A204.1 (cell line): ENCODE results near the gene WNT5A.

ENCODE experiments used
- FAIRE-seq: peaks from 2 replicates; lab custom pipeline; 2012; peaks lifted over from hg19 to GRCh38; lab: Jason Lieb, UNC

Gene WNT5A

DNA sequence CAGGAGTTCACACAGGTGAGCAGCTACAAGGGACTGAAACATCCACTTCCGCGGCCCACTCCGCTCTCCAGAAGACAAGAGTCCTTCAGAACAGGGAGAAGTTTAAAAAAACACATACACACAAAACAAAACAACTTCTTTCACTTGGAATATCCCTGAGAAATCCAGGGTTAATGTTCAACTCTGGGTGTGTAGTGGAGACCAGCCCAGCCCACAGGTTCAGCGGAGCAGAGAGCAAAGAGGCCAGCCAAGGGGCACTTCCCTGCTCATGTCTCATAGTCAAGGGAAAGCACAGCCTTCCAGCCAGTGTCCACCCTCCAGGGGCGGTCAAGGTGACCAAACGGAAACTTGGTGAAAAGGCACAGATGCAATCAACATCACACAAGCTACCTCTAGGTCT, 41.6 kb downstream of the WNT5A start:
- FAIRE-seq, result no peak

DNA sequence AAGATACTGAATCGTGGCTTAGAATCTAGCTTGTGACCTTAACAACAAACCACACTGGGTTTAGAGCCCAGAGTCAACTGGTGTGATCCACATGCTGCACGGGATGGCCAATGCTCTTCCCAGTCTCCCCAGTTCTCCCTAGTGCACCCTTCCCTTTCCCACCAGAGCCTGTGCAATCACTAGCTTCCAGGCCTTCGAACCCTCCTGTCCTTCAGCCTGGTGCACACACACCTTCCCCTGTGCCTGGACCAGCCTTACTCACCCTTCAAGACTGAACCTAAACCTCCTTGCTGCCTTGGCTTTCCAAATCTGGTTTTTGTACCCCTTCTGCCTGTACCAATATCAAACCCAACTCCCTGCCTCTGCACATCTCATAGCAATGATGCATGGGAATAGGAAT, 43.8 kb downstream of the WNT5A start:
- no peak for FAIRE-seq

GRCh38 chr3:55442861-55443260, 44.2 kb downstream of the WNT5A start:
- no peak for FAIRE-seq

DNA sequence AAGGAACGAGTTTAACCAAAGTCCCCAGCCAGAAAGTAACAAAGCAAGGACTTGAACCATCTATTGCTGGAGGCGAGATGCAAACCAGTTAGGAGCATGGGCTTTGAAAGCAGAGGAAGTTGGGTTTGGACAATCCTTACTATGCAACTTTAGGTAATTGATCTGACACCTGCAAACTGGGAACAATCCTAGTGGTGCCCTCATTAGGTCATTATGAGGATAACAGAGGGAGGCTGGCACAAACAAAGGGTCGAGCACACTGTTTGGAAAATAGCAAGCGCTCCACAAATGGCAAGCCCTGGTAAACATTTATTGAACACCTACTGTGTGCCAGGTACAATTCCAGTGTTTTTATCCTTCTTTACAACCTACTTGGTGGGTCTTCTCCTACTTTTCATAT, 45.6 kb downstream of the WNT5A start:
- no peak for FAIRE-seq

- no peak for FAIRE-seq
These were observed 46.9 kb downstream of the WNT5A start for GRCh38 chr3:55440104-55440708.

DNA sequence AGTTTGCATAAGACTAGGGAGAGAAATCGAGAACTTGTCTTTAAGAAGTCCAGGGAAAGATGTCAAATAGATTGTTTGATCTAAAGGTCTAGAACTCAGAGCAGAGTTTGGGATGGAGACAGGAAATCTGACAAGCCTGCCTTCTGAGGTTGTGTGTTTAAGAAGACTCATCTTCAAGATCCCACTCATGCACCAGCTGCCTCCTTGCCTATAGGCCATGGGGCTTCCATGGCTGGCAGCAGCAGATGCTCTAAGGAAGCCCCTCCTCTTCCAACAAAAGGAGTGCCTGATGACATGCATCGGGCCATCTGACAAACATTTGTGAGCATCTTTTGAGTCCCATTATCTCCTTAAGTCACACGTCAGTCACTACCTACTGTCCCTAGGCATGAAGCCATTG, 47.4 kb downstream of the WNT5A start:
- FAIRE-seq, result no peak

- no peak for FAIRE-seq
These were observed 50.5 kb downstream of the WNT5A start for GRCh38 chr3:55436644-55437043.

- FAIRE-seq, result no peak
These were observed 51.6 kb downstream of the WNT5A start for GRCh38 chr3:55435491-55435890.

DNA sequence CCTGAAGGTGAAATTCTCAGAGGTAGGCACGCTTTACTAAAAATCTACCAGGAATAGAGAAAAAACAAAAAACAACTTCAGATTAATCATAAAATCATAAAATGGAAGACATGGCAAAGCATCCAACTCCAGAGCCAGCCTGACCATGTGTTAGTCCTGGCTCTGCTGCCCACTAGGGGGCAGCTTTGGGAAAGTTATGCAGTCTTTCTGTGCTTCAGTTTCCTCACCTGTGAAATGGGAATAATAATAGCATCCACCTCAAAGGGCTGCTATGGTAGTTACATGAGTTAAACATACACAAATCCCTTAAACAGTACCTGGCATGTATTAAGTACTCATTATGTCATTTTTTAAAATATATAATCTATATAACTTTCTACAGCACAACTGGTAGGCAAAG, 52.3 kb downstream of the WNT5A start:
- no peak for FAIRE-seq

- FAIRE-seq, result no peak
These were observed 56.1 kb downstream of the WNT5A start for GRCh38 chr3:55431041-55431440.

DNA sequence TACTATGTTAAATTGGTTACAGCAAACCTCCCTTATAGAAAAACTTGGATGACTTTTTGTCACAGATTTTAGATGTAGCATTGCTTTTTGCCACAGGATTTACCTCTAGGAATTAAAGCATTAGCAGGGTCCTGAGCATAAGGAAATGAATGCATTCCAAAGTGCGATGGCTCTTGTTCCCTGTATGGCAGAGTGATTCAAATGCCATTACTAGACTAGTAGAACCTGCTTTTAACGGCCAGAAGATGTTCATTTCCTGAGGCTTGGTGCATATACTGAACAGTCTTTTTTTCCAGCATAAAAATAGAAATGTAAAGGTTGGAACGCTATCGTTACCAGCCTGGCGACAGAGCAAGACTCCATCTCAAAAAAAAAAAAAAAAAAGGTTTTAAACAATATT, 59.4 kb downstream of the WNT5A start:
- FAIRE-seq, result no peak

- FAIRE-seq, result no peak
These were observed 60.6 kb downstream of the WNT5A start for GRCh38 chr3:55426486-55426885.

DNA sequence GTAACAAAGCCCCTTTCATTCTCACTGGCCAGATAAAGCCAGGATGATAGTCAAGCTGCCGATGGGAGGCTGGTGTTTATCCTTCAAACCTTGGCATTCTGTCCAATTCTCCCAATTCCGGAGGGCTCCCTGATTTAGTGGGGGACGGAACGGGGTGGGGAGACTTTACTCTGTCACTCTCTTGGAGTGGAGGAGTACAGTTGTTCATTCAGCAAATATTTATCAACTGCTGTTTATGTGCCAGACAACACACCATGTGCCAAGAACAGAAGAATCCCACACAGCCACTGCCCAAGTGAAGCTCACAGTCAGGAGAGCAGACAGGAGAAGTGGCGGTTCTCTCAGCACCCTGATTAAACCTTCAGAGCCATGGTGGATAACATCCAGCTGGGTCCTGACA, 63.3 kb downstream of the WNT5A start:
- FAIRE-seq, result no peak

- no peak for FAIRE-seq
These were observed 69.9 kb downstream of the WNT5A start for GRCh38 chr3:55417211-55417610.

- no peak for FAIRE-seq
These were observed 70.7 kb downstream of the WNT5A start for GRCh38 chr3:55416331-55416821.
